ENCODE results near the gene JARID2. TPM values are rescaled to one million over a fixed set of nuclear protein-coding genes. Genes with fewer than 3 reads are reported as not detected.

Gene JARID2
- total and polyA plus RNA-seq, 2 of the 13 experiments (the other 11 are each of a cell fraction or from before 2014, with no cell fraction given) = 7.5 to 10.3 TPM

- TF ChIP-seq TRIM22 (IDR thresholded peaks at IDR 0.05) (no peak), SNAPC2 (CRISPR knock-in tag; IDR thresholded peaks at IDR 0.05) (no peak), SMAD3 (CRISPR knock-in tag; IDR thresholded peaks at IDR 0.05) (no peak)
These were observed 46.9 kb downstream of the JARID2 start (continued) for GRCh38 chr6:15292721-15293302.

GRCh38 chr6:15293674-15294073 is 47.8 kb downstream of the JARID2 start:
- intact Hi-C loops (cut with micrococcal nuclease; ENCODE audit: unreplicated experiment) (no loop called here), in situ Hi-C loops (cut with HindIII; ENCODE audit: extremely low pct_ligation_motif_present, low pct_unique_long_range_greater_than_20kb) (no loop called here)
- Histone ChIP-seq H3K9ac (ENCODE audit: insufficient read depth, low read depth, low read length) (no peak overlapping the region), H3K4me1 (ENCODE audit: insufficient read depth, low read length) (peaks cover 40% of the 10 kb centered on the region), H4K20me1 (ENCODE audit: insufficient read depth, low read length) (peaks cover 8% of the 10 kb centered on the region; the same call in 1 of the 2 replicates), H3K4me2 (ENCODE audit: low read depth, low read length) (no peak overlapping the region), H3K27ac (ENCODE audit: extremely low read length, insufficient read depth, low read length) (no peak overlapping the region), H2AFZ (ENCODE audit: low read length) (no peak overlapping the region), H3K36me3 (replicated peaks in 1 of 2; ENCODE audit: control insufficient read depth in 1 of 2, insufficient read depth in 2 of 2, low read length in 2 of 2) (no peaks in the 10 kb centered on the region), H3K79me2 (ENCODE audit: insufficient read depth, low read length) (peaks cover 56% of the 10 kb centered on the region), H3K4me3 (replicated peaks in 1 of 3; ENCODE audit: insufficient read depth in 1 of 3, low read depth in 2 of 3, low read length in 3 of 3) (no peak overlapping the region), H3K27me3 (ENCODE audit: control insufficient read depth in 1 of 2, insufficient read depth in 2 of 2, low read length in 2 of 2) (no peaks in the 10 kb centered on the region), H3K9me3 (ENCODE audit: low read length) (no peaks in the 10 kb centered on the region)
- FAIRE-seq = no peak
- CTCF ChIA-PET (ENCODE audit: low intra/inter-chr PET ratio, low total read pairs) = no interaction called here
- ATAC-seq = peak; percentile 34; the same call in 1 of the 3 replicates
- DNase-seq (ENCODE audit: low spot score) = no peak
- TF ChIP-seq ARID3A (IDR thresholded peaks at IDR 0.05; ENCODE audit: low read depth, low read length) = no peak
- no peak for TF ChIP-seq RAD51 (IDR thresholded peaks at IDR 0.05; ENCODE audit: borderline replicate concordance)
- no TSS peak for BruUV-seq (replicated peaks)
- POLR2A ChIA-PET = no interaction called here
- 97% methylated on average over 2 of the region's 2 CpGs for WGBS (ENCODE audit: low lambda C conversion rate)

All from HepG2 (cell line).